ENCODE results near the gene NDUFA13. TPM values are rescaled to one million over a fixed set of nuclear protein-coding genes. Genes with fewer than 3 reads are reported as not detected.

The NDUFA13 gene
- total RNA-seq, 2 experiments from 2014 or later, result 306 to 312 TPM

DNA sequence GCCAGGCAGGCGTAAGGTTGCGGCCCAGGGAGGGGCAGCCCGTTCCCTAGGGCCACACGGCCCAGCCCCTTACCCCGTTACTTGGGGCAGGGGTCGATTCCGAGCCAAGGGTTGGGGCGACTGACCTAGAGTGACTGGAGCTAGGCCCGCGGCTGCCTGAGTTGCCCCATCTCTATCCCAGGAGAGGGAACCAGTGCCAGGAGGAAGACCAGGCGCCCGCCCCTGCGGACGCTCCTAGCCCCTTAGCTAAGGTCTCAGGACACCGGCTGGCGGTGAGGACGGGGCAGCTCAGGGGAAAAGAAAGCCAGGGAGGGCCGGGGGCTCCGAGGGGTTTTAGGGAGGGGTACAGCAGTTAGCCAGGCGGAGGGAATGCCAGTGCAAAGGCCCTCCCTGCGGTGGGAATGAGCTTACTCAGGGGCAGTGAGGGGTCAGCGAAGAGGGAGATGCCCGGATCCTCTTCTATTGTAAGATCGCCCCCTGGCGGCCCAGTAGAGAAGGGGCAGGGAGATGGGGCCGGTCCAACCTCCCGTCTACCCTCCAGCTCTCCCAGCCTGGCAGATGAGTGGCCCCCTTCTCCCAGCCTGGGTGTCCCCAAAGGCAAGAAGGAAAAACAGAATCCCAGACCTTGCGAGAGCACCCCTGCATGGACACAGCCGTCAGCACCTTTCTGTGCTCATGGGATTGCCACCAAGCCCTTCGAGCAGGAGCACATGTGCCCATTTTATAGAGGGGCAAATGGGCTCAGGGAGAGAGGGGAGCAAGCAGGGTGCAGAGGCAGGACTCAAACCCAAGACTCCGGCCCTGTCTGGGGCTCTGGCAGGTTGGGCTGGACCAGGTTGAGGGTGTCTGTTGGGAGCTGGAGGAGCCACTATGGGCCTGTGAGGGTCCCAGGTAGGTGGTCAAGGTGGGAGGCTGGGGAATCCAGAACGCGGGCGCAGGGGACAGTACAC is 38.3 kb downstream of the NDUFA13 start:
- Mint-ChIP-seq H3K4me3 (no peak overlapping the region), H3K27me3 (no peaks in the 10 kb centered on the region), H3K9me3 (no peaks in the 10 kb centered on the region), H3K4me1 (no peaks in the 10 kb centered on the region), H3K36me3 (no peaks in the 10 kb centered on the region), H3K27ac (no peak overlapping the region)
- peak; percentile 54 for DNase-seq

DNA sequence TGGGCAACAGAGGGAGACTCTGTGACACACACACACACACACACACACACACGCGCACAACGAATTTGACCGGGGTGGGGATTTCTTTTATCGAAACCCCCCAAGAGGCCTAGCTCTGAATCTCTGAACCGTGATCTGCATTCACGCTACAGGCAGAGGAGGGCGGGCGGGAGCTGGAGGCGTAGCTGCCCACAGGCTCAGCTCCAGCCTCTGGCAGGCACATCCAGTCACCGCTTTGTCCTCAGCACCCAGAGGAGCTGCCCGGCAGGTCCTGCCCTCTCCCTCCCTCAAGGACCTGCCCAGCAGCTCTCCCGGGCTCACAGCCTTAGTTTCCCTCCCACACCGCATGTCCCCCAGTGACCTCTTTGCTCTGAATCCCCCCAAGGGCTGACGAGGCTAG is 42.0 kb downstream of the NDUFA13 start:
- H3K27ac Mint-ChIP-seq, result no peak overlapping the region
- no peak for DNase-seq
- H3K4me1 Mint-ChIP-seq, result peaks cover 6% of the 10 kb centered on the region
- H3K4me3 Mint-ChIP-seq, result no peak overlapping the region
- H3K9me3 Mint-ChIP-seq, result no peaks in the 10 kb centered on the region
- no peaks in the 10 kb centered on the region for H3K27me3 Mint-ChIP-seq
- no peaks in the 10 kb centered on the region for H3K36me3 Mint-ChIP-seq

DNA sequence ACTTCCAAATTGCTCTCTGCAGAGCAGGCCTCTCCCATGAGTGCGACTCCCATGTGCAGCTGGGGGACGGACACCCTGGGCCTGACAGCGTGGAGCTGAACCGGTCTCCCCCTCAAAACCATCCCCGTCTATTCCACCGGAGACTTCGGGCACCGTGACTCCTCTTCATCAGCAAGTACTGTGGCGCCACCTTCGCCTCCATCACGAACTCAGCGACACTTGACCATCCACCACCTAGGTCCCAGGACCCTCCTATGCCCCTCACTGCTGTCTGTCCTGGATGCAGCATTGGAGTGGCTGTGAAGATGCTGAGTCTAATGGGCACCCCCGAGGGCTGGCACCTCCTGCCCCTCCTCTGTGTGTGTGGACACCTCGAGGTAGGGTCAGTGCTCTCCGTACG is 42.6 kb downstream of the NDUFA13 start:
- no peaks in the 10 kb centered on the region for H3K9me3 Mint-ChIP-seq
- no peaks in the 10 kb centered on the region for H3K27me3 Mint-ChIP-seq
- H3K27ac Mint-ChIP-seq, result no peak overlapping the region

DNA sequence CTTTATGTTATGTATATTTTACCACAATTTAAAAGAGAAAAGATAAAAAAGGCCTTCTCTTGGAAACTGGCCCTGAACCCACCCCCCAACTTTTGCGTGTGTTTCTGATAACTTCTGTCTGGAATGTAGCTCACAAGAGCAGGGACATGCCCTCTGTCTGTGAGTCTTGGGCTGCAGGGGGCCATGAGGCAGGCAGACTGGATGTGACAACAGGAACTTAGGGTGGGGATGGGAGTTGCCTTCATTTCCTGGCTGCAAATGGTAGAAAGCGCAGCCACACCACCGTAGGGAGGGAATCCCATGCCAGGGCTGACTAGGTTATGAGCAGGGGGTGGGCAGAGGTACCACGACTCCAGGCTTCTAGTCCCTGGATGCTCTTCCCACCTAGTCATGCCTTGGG is 43.9 kb downstream of the NDUFA13 start:
- peaks cover 7% of the 10 kb centered on the region for H3K36me3 Mint-ChIP-seq
- no peaks in the 10 kb centered on the region for H3K27me3 Mint-ChIP-seq
- peaks cover 7% of the 10 kb centered on the region for H3K4me1 Mint-ChIP-seq
- no peaks in the 10 kb centered on the region for H3K9me3 Mint-ChIP-seq
- H3K4me3 Mint-ChIP-seq, result no peak overlapping the region
- H3K27ac Mint-ChIP-seq, result no peak overlapping the region
- DNase-seq, result no peak

More for the DNA sequence above, 42.6 kb downstream of the NDUFA13 start:
- Mint-ChIP-seq H3K36me3 (no peaks in the 10 kb centered on the region), H3K4me3 (no peak overlapping the region), H3K4me1 (peaks cover 7% of the 10 kb centered on the region)
- DNase-seq, result no peak

DNA sequence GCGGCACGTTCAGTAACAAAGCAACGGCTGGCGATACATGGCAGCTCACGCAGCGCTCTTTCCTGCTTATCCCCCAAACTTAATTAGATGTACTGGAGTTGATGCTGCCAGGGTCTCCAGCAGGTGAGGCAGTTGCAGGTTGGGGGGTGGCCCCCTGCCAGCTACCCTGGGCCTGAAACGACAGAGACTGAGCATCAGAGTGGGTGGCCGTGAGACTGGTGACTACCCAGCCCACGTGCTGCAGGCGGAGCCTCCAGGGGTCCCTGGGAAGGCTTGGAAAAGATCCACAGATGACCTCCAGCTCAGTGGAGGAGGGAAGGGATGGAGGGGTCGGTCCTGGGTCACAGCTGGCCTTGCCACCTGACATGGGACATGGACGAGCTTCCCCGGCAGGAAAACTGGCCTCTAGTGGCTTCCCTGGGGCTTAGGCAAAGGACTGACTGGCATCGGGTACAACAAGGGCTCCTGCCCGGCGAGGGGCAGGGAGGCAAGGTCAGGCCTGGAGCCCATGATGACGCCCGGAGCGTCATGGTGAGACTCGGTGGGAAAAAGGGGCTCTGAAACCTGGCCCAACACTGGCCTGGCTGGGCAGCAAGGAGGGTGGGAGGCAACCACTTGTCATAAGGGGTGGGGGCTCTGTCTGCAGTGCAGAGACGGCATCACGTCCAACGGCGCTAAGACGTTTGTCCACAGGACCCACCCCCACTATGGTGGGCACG is 46.1 kb downstream of the NDUFA13 start:
- Mint-ChIP-seq H3K4me3 (no peak overlapping the region), H3K4me1 (peaks cover 7% of the 10 kb centered on the region), H3K9me3 (no peaks in the 10 kb centered on the region), H3K27me3 (no peaks in the 10 kb centered on the region), H3K36me3 (peaks cover 7% of the 10 kb centered on the region), H3K27ac (no peak overlapping the region)
- DNase-seq, result no peak

DNA sequence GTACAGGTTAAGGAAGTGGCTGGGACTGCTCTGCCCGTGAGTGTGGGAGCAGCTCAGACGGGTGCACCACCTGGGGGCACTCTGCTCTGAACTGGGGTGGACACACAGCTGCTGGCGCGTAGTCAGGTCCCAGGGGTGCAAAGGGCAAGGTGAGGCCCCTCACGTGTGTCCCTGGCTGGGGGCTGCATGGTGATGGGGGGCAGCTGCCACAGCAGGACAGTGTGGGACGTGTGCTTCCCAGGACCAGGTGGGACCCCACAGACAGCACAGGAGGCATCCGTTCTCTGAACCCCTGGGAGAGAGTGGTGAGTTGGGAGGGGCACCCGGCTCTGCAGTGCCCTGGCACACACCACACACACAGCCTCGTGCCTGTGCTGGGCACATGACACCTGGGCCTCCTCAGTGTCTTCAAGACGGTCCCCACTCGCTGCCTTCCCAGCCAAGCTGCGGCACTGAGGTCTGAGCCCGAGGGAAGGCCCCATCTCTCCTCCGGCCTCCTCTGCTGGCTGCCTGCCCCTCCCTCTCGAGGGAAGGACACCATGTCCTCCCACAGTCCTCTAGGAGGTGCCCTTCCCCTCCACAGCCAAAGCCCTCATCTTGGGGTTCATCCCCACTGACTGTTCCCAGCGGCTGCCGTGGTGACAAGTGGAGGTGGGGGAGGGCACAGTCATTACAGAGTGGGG is 46.8 kb downstream of the NDUFA13 start:
- no peak for DNase-seq
- Mint-ChIP-seq H3K36me3 (peaks cover 7% of the 10 kb centered on the region), H3K4me1 (peaks cover 7% of the 10 kb centered on the region), H3K9me3 (no peaks in the 10 kb centered on the region), H3K4me3 (no peak overlapping the region), H3K27ac (peak overlapping the region; percentile 12), H3K27me3 (no peaks in the 10 kb centered on the region)

DNA sequence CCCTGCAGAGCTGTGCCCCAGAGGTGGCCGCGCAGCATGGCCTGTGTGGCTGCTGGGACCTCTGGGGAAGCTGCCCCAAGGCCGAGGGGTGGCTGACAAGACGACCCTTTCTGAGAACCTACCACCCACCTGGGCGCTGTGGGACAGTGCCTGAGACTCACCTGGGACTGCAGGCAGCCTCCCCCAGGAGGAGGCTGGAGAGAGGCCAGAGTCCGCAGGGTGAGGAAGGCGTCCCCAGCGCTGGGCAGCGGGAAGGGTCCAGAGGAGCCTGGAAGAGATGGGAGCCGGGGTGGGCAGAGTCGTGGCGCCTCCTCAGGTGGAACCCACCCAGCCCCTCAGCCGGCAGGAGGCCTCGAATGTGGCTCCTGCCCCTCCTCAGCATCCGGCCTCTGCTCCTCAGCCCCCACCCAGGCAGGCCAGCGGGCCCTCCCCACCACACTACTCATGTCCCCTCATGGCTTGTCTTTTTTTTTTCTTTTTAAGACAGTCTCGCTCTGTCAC is 47.4 kb downstream of the NDUFA13 start:
- Mint-ChIP-seq H3K36me3 (peaks cover 7% of the 10 kb centered on the region), H3K4me3 (no peak overlapping the region), H3K4me1 (peaks cover 7% of the 10 kb centered on the region), H3K9me3 (no peaks in the 10 kb centered on the region), H3K27me3 (no peaks in the 10 kb centered on the region), H3K27ac (no peak overlapping the region)
- no peak for DNase-seq

DNA sequence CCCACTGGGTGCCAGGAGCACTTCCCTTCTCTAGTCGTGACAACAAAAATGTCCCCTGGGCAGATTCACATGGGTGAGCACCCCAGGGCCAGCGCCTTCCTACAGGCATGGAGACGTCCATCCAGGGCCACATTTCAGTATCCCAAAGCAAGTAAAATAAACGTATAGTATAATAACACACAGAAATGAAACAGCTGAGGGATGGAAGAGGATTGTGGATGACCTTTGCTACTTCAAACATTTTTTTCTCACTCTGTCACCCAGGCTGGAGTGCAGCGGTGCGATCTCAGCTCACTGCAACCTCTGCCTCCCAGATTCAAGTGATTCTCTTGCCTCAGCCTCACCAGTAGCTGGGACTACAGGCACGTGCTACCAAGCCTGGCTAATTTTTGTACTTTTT is 50.3 kb downstream of the NDUFA13 start:
- H3K4me1 Mint-ChIP-seq, result peaks cover 7% of the 10 kb centered on the region
- H3K36me3 Mint-ChIP-seq, result peaks cover 23% of the 10 kb centered on the region
- no peak for DNase-seq
- H3K27me3 Mint-ChIP-seq, result no peaks in the 10 kb centered on the region
- no peak overlapping the region for H3K4me3 Mint-ChIP-seq
- H3K27ac Mint-ChIP-seq, result no peak overlapping the region
- H3K9me3 Mint-ChIP-seq, result no peaks in the 10 kb centered on the region

DNA sequence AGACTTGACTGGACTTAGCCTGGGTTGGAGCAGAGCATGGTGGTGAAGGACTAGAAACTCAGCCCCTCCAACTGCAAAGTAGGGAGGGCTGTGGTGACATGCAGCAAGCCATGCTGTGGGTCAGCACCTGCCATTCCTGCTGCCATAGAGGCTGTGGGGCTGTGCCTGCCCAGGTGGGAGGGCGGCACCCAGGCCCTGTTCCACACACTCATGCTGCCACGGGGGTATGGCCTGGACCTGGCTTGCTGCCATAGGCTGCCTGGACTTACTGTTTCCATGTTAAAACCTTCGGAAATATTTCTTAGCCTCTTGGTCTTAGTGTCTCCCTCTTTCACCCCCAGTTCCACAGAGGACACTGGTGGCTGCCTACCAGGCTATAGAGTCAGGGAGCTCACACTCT is 51.4 kb downstream of the NDUFA13 start:
- peaks cover 7% of the 10 kb centered on the region for H3K4me1 Mint-ChIP-seq
- peaks cover 23% of the 10 kb centered on the region for H3K36me3 Mint-ChIP-seq
- H3K9me3 Mint-ChIP-seq, result no peaks in the 10 kb centered on the region
- no peak for DNase-seq
- H3K27me3 Mint-ChIP-seq, result no peaks in the 10 kb centered on the region
- no peak overlapping the region for H3K4me3 Mint-ChIP-seq
- H3K27ac Mint-ChIP-seq, result no peak overlapping the region

DNA sequence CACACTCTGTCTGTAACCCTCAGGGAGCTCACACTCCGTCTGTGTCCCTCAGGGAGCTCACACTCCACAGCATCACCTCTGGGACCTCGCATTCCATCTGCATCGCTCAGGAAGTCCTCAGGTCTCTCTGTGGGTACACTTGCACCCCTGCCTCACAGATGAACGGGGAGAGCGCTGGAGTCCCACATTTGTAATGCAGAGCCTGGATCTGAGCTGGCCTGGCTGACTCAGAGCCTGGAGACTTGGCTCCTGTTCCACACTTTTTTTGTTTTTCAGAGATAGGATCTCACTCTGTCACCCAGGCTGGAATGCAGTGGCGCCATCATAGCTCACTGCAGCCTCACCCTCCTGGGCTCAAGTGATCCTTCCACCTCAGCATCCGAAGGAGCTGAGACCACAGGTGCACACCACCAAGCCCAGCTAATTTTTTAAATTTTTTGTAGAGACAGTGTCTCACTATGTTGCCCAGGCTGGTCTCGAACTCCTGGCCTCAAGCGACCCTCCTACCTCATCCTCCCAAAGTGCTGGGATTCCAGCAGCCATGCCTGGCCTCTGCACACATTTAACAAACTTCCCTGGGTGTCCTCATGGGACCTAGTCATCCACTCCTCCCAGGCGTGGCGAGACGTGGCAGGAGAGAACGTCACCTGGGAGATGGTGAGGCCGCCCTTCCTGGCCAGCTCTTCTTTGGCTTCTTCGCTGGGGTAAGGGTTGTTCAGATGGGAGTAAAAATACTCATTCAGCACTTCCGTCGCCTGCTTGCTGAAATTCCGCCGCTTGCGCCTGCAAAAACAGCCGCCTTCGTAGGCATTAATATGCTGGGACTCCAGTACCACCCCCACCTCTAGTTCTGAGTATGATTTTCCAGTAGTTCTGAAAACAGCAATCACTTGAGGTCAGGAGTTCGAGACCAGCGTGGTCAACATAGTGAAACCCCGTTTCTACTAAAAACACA is 53.1 kb downstream of the NDUFA13 start:
- no peak overlapping the region for H3K4me3 Mint-ChIP-seq
- DNase-seq, result no peak
- no peaks in the 10 kb centered on the region for H3K9me3 Mint-ChIP-seq
- H3K4me1 Mint-ChIP-seq, result peaks cover 4% of the 10 kb centered on the region
- peaks cover 24% of the 10 kb centered on the region for H3K36me3 Mint-ChIP-seq
- H3K27ac Mint-ChIP-seq, result no peak overlapping the region
- H3K27me3 Mint-ChIP-seq, result no peaks in the 10 kb centered on the region

DNA sequence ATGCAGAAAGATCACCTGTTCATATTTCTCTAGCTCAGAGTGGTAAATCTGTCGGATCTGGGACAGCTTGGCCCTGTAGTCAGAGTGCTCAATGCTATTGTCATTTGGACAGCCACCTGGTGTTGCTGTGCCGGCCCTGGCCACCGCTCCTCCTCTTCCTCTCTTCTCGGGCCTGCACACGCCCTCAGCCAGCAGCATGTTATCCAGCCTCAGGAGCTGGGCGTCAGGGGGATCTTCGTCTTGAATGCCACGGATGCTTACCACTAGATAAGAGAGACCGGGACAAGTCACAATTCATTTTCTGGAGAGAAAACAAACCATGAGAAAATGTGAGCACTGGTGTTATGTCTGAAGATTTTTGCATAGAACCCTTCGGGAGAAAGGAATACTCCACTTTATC is 54.5 kb downstream of the NDUFA13 start:
- Mint-ChIP-seq H3K27me3 (no peaks in the 10 kb centered on the region), H3K4me3 (no peak overlapping the region), H3K4me1 (peaks cover 4% of the 10 kb centered on the region), H3K27ac (no peak overlapping the region), H3K36me3 (peaks cover 18% of the 10 kb centered on the region), H3K9me3 (no peaks in the 10 kb centered on the region)
- no peak for DNase-seq

DNA sequence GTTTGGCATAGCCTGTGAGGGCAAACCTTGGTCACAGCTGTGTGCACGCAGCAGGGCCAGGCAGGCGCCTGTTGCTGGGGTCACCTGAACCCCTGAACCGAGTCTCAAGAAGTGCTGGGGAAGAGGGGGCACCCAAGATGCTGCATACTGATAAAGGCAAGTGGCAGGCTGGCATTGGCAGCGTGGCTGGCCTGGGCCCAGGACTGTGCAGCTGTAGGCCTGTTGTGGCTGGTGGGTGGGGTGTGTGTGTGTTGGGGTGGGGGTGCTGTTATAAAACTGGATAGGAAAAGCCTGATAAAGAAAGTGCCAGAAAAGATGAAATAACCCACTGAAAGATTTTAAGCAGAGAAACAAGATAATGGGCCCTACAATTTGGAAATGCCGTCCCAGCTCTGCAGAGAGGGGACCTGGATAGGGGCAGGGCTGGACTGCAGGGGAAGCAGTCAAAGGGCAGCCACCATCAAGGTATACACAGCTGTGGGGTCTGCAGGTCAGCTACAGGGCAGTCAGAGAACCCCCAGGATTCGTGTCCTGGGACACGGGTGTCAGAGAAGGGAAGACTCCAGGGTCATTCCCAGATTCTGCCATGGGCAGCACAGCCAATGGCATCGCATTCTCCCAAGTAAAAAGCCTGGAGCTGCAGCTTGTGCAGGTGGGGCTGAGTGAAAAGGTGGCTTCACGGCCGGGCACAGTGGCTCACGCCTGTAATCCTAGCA is 55.2 kb downstream of the NDUFA13 start:
- H3K9me3 Mint-ChIP-seq, result no peaks in the 10 kb centered on the region
- peaks cover 18% of the 10 kb centered on the region for H3K36me3 Mint-ChIP-seq
- H3K4me3 Mint-ChIP-seq, result no peak overlapping the region
- DNase-seq, result no peak
- no peaks in the 10 kb centered on the region for H3K27me3 Mint-ChIP-seq
- H3K4me1 Mint-ChIP-seq, result peaks cover 4% of the 10 kb centered on the region
- no peak overlapping the region for H3K27ac Mint-ChIP-seq

DNA sequence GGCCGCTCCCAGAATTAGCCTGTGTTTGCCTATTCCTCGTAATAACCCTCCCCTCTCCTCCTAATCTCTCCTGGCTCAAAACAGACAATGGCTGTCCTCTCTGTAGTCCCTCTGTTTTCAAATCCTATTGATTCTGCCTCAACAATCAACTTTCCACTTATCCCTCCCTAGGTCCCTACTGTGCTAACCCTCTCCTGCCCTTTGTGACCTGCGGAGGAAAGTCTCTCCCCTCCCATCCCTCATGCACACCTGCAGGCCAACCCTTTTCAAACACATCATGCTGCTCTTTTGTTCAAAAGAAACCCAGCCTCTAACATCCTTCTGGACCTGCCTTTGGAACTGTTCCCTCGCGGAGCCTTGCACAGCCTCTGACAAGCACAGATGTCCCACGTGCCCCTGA is 59.4 kb downstream of the NDUFA13 start:
- no peak for DNase-seq
- no peak overlapping the region for H3K4me3 Mint-ChIP-seq
- H3K4me1 Mint-ChIP-seq, result peaks cover 3% of the 10 kb centered on the region
- H3K36me3 Mint-ChIP-seq, result peaks cover 8% of the 10 kb centered on the region
- H3K27ac Mint-ChIP-seq, result no peak overlapping the region
- H3K9me3 Mint-ChIP-seq, result no peaks in the 10 kb centered on the region
- H3K27me3 Mint-ChIP-seq, result no peaks in the 10 kb centered on the region
